Body of pancreas (tissue), 4 donors: ENCODE measurements around the gene MPDU1.

Experiments used
- POLR2A ChIP-seq, 3 donors: fragments of 450-650 bp; IDR thresholded peaks; one replicate each; pipeline ENCODE4 v1.6.1; 2016; ENCODE audit warnings: antibody characterized with exemption in 3 of 3, mild to moderate bottlenecking in 2 of 3
- TF ChIP-seq, protein P1 (sequence below), 7 experiments: fragments of 450-650 bp in 4 of 7; fragments of 200-600 bp in 3 of 7; sonication (generic) in 3 of 7; IDR thresholded peaks; one replicate each; pipeline ENCODE4 v1.5.1; 2016 to 2019; ENCODE audit warnings: antibody characterized with exemption in 7 of 7

DNA sequence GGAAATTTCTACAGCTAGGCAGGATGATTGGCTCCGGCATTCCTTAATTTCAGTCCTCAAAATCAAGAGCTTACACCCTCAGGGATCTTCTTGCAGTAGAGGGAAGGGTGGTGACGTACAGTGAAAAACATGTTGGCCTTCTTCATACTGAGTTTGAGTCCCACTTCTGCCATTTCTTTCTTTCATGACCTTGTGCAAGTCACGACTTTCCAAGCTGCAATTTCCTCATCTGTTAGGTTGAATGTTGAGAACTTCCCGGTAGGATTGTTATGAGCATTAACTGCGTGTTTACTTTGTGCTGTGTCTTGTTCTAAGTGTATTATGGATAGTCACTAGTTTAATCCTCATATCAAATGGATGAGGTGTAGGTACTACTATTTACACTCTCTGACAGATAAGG lies 14.1 kb upstream of the MPDU1 start:
- TF ChIP-seq, protein P1, sequence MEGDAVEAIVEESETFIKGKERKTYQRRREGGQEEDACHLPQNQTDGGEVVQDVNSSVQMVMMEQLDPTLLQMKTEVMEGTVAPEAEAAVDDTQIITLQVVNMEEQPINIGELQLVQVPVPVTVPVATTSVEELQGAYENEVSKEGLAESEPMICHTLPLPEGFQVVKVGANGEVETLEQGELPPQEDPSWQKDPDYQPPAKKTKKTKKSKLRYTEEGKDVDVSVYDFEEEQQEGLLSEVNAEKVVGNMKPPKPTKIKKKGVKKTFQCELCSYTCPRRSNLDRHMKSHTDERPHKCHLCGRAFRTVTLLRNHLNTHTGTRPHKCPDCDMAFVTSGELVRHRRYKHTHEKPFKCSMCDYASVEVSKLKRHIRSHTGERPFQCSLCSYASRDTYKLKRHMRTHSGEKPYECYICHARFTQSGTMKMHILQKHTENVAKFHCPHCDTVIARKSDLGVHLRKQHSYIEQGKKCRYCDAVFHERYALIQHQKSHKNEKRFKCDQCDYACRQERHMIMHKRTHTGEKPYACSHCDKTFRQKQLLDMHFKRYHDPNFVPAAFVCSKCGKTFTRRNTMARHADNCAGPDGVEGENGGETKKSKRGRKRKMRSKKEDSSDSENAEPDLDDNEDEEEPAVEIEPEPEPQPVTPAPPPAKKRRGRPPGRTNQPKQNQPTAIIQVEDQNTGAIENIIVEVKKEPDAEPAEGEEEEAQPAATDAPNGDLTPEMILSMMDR (IDR thresholded peaks at IDR 0.05), result no peak
- no peak for TF ChIP-seq POLR2A (IDR thresholded peaks at IDR 0.05)
